ENCODE data around the gene URB2. TPM values are rescaled to one million over a fixed set of nuclear protein-coding genes. Genes with fewer than 3 reads are reported as not detected.

The URB2 gene
- total RNA-seq, 1 donor from 2014 or later = 9.7 TPM

GRCh38 chr1:229653420-229653819 is 27.4 kb downstream of the URB2 start:
- H3K9me3 Mint-ChIP-seq (ENCODE audit: unreplicated experiment) = no peaks in the 10 kb centered on the region
- no peaks in the 10 kb centered on the region for H3K79me2 ChIP-seq (ENCODE audit: insufficient read depth, low read length)
- no peak for FAIRE-seq
- H3K27ac ChIP-seq (ENCODE audit: low read depth, low read length) = no peak overlapping the region
- no peak overlapping the region for H2AFZ ChIP-seq (ENCODE audit: low read depth, low read length)
- TF ChIP-seq EZH2 (IDR thresholded peaks at IDR 0.05; ENCODE audit: insufficient read depth, low read length) (no peak), CTCF (IDR thresholded peaks at IDR 0.05; ENCODE audit: insufficient read depth, low read depth, low read length) (no peak)
- no peaks in the 10 kb centered on the region for H4K20me1 ChIP-seq (ENCODE audit: insufficient read depth, low read length)
- no peaks in the 10 kb centered on the region for H3K27me3 ChIP-seq (ENCODE audit: insufficient read depth, low read length)
- no peak for DNase-seq (ENCODE audit: low read depth)
- no peak overlapping the region for H3K27ac Mint-ChIP-seq (ENCODE audit: unreplicated experiment)
- H3K4me1 ChIP-seq (ENCODE audit: insufficient read depth, low read length) = no peaks in the 10 kb centered on the region
- no peak overlapping the region for H3K4me3 ChIP-seq (ENCODE audit: insufficient read depth, low read depth, low read length)
- H3K4me2 ChIP-seq (ENCODE audit: low read length) = no peak overlapping the region
- peaks cover 6% of the 10 kb centered on the region for H3K4me1 Mint-ChIP-seq (ENCODE audit: low read depth, unreplicated experiment)
- H3K9me3 ChIP-seq (ENCODE audit: insufficient read depth, low read depth, low read length) = no peaks in the 10 kb centered on the region
- H3K4me3 Mint-ChIP-seq (ENCODE audit: unreplicated experiment) = no peak overlapping the region
- no peaks in the 10 kb centered on the region for H3K27me3 Mint-ChIP-seq (ENCODE audit: low read depth, unreplicated experiment)
- no peak overlapping the region for H3K9ac ChIP-seq (ENCODE audit: low read length)
- peaks cover 6% of the 10 kb centered on the region for H3K36me3 Mint-ChIP-seq (ENCODE audit: low read depth, unreplicated experiment)
- H3K36me3 ChIP-seq (ENCODE audit: insufficient read depth, low read length) = peaks cover 38% of the 10 kb centered on the region

- H3K4me3 Mint-ChIP-seq (ENCODE audit: unreplicated experiment) = no peak overlapping the region
- Histone ChIP-seq H3K79me2 (ENCODE audit: insufficient read depth, low read length) (no peaks in the 10 kb centered on the region), H3K27me3 (ENCODE audit: insufficient read depth, low read length) (no peaks in the 10 kb centered on the region), H3K4me2 (ENCODE audit: low read length) (no peak overlapping the region), H3K4me1 (ENCODE audit: insufficient read depth, low read length) (no peaks in the 10 kb centered on the region), H4K20me1 (ENCODE audit: insufficient read depth, low read length) (no peaks in the 10 kb centered on the region), H3K9me3 (ENCODE audit: insufficient read depth, low read depth, low read length) (no peaks in the 10 kb centered on the region), H3K4me3 (ENCODE audit: insufficient read depth, low read depth, low read length) (no peak overlapping the region), H3K9ac (ENCODE audit: low read length) (no peak overlapping the region), H2AFZ (ENCODE audit: low read depth, low read length) (no peak overlapping the region), H3K27ac (ENCODE audit: low read depth, low read length) (no peak overlapping the region), H3K36me3 (ENCODE audit: insufficient read depth, low read length) (peaks cover 29% of the 10 kb centered on the region)
- H3K9me3 Mint-ChIP-seq (ENCODE audit: unreplicated experiment) = no peaks in the 10 kb centered on the region
- H3K36me3 Mint-ChIP-seq (ENCODE audit: low read depth, unreplicated experiment) = peaks cover 6% of the 10 kb centered on the region
- H3K4me1 Mint-ChIP-seq (ENCODE audit: low read depth, unreplicated experiment) = peaks cover 6% of the 10 kb centered on the region
- TF ChIP-seq EZH2 (IDR thresholded peaks at IDR 0.05; ENCODE audit: insufficient read depth, low read length) (no peak), CTCF (IDR thresholded peaks at IDR 0.05; ENCODE audit: insufficient read depth, low read depth, low read length) (no peak)
- no peak overlapping the region for H3K27ac Mint-ChIP-seq (ENCODE audit: unreplicated experiment)
- DNase-seq (ENCODE audit: low read depth) (no peak), FAIRE-seq (no peak)
- no peaks in the 10 kb centered on the region for H3K27me3 Mint-ChIP-seq (ENCODE audit: low read depth, unreplicated experiment)
Measured at GRCh38 chr1:229655781-229656180, 29.7 kb downstream of the URB2 start.

GRCh38 chr1:229657993-229658755 is 32.1 kb downstream of the URB2 start:
- H3K4me1 Mint-ChIP-seq (ENCODE audit: low read depth, unreplicated experiment) = peaks cover 9% of the 10 kb centered on the region
- Histone ChIP-seq H4K20me1 (ENCODE audit: insufficient read depth, low read length) (no peaks in the 10 kb centered on the region), H3K9ac (ENCODE audit: low read length) (no peak overlapping the region), H3K27me3 (ENCODE audit: insufficient read depth, low read length) (no peaks in the 10 kb centered on the region), H3K79me2 (ENCODE audit: insufficient read depth, low read length) (no peaks in the 10 kb centered on the region), H3K4me3 (ENCODE audit: insufficient read depth, low read depth, low read length) (no peak overlapping the region), H3K4me2 (ENCODE audit: low read length) (no peak overlapping the region), H3K36me3 (ENCODE audit: insufficient read depth, low read length) (peaks cover 16% of the 10 kb centered on the region), H3K9me3 (ENCODE audit: insufficient read depth, low read depth, low read length) (no peaks in the 10 kb centered on the region), H2AFZ (ENCODE audit: low read depth, low read length) (no peak overlapping the region), H3K27ac (ENCODE audit: low read depth, low read length) (no peak overlapping the region), H3K4me1 (ENCODE audit: insufficient read depth, low read length) (no peaks in the 10 kb centered on the region)
- H3K27ac Mint-ChIP-seq (ENCODE audit: unreplicated experiment) = no peak overlapping the region
- no peaks in the 10 kb centered on the region for H3K9me3 Mint-ChIP-seq (ENCODE audit: unreplicated experiment)
- H3K4me3 Mint-ChIP-seq (ENCODE audit: unreplicated experiment) = no peak overlapping the region
- H3K36me3 Mint-ChIP-seq (ENCODE audit: low read depth, unreplicated experiment) = peaks cover 11% of the 10 kb centered on the region
- DNase-seq (ENCODE audit: low read depth) (no peak), FAIRE-seq (no peak)
- H3K27me3 Mint-ChIP-seq (ENCODE audit: low read depth, unreplicated experiment) = no peaks in the 10 kb centered on the region
- TF ChIP-seq CTCF (IDR thresholded peaks at IDR 0.05; ENCODE audit: insufficient read depth, low read depth, low read length) = no peak
- TF ChIP-seq EZH2 (IDR thresholded peaks at IDR 0.05; ENCODE audit: insufficient read depth, low read length) = no peak
